Vagina (tissue), 2 donors: ENCODE measurements around the gene TIE1.

ENCODE experiments used
- POLR2A ChIP-seq, 2 donors: fragments of 450-650 bp; IDR thresholded peaks; one replicate each; pipeline ENCODE4 v1.6.1; 2017; ENCODE audit warnings: antibody characterized with exemption in 2 of 2, mild to moderate bottlenecking in 2 of 2, moderate library complexity in 2 of 2
- TF ChIP-seq, protein P1 (sequence below), 3 experiments: fragments of 450-650 bp in 2 of 3; fragments of 200-600 bp in 1 of 3; sonication (generic) in 1 of 3; IDR thresholded peaks; one replicate each; pipeline ENCODE4 v1.5.1; 2017 to 2019; ENCODE audit warnings: antibody characterized with exemption in 3 of 3, mild to moderate bottlenecking in 2 of 3, moderate library complexity in 2 of 3

DNA sequence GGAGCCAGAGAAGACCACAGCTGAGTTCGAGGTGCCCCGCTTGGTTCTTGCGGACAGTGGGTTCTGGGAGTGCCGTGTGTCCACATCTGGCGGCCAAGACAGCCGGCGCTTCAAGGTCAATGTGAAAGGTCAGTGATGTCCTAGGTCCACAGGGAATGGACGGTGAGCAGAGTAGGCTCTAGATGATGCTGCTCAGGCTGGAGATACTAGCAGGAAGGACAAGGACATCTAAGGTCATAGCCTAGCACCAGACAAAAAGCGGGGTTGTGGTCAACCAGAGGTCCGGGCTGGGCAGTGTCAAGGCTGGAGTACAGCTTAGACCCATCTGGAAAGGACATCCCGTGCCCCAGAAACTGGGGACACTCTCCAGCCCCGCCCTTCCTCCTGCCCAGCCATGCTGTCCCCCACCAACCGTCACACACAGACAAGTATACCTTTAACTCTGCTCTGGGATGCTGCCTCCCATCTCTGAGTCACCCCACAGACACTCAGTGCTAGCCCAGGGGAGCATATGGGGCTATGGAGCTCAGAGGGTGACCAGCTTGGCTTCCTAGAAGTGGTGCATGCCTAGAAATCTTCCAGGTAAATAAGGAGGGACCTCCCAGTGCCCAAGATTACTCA is 8.7 kb downstream of the TIE1 start:
- TF ChIP-seq, protein P1, sequence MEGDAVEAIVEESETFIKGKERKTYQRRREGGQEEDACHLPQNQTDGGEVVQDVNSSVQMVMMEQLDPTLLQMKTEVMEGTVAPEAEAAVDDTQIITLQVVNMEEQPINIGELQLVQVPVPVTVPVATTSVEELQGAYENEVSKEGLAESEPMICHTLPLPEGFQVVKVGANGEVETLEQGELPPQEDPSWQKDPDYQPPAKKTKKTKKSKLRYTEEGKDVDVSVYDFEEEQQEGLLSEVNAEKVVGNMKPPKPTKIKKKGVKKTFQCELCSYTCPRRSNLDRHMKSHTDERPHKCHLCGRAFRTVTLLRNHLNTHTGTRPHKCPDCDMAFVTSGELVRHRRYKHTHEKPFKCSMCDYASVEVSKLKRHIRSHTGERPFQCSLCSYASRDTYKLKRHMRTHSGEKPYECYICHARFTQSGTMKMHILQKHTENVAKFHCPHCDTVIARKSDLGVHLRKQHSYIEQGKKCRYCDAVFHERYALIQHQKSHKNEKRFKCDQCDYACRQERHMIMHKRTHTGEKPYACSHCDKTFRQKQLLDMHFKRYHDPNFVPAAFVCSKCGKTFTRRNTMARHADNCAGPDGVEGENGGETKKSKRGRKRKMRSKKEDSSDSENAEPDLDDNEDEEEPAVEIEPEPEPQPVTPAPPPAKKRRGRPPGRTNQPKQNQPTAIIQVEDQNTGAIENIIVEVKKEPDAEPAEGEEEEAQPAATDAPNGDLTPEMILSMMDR (IDR thresholded peaks at IDR 0.05), result no peak
- TF ChIP-seq POLR2A (IDR thresholded peaks at IDR 0.05), result no peak
